A673 (cell line): ENCODE data around the gene ADRM1.

ENCODE experiments used
- CTCF ChIP-seq: fragments of 300-800, 200-600 bp; sonication (generic); conservative IDR thresholded peaks from 2 replicates; pipeline ENCODE4 v1.5.1; 2017; ENCODE audit warnings: low read depth, mild to moderate bottlenecking, antibody characterized with exemption, low read length, moderate library complexity, mixed read lengths
- EZH2 ChIP-seq: fragments of 200-600 bp; sonication (generic); IDR thresholded peaks from 2 replicates; pipeline ENCODE4 v1.6.1; 2017; ENCODE audit warnings: borderline replicate concordance, low read depth, mild to moderate bottlenecking, mixed read lengths, antibody characterized with exemption, low read length; ENCODE audit not compliant: poor library complexity, severe bottlenecking

- TF ChIP-seq CTCF (no peak), EZH2 (no peak)
These were observed 21.4 kb upstream of the ADRM1 start for GRCh38 chr20:62281161-62281933.
